PC-3 (cell line): ENCODE data around the gene MYO5C. TPM values are rescaled to one million over a fixed set of nuclear protein-coding genes. Genes with fewer than 3 reads are reported as not detected.

Experiments used
- ATAC-seq: fragments of 200-7000 bp; cut with Tn5 transposase; 2 replicates; pipeline ENCODE4 v1.9.1; 2020; ENCODE audit warnings: mild to moderate bottlenecking, moderate library complexity
- BruUV-seq: library from RNA; stranded (reverse); fragments of 400-500 nt; replicated peaks from 2 replicates; lab custom pipeline; 2021; lab: Mats Ljungman, UMichigan
- CTCF ChIA-PET: fragments of 300-600 bp; sonication (Branson Sonifier 250); formaldehyde crosslinking; loops from one replicate; lab custom pipeline; 2022; ENCODE audit warnings: antibody characterized with exemption; lab: Charles Lee
- POLR2A ChIA-PET: fragments of 300-600 bp; sonication (Branson Sonifier 250); formaldehyde crosslinking; loops from one replicate; lab custom pipeline; 2022; ENCODE audit warnings: antibody characterized with exemption; ENCODE audit not compliant: unreplicated experiment; lab: Charles Lee
- DNase-seq: peaks from one replicate; pipeline ENCODE4 v3.0.0-alpha.2; 2015
- H2AFZ ChIP-seq: fragments of 300-600 bp; sonication (generic); 2 replicates; pipeline ENCODE4 v1.6.0; 2016; ENCODE audit warnings: antibody characterized with exemption, low read length
- H3F3A ChIP-seq: fragments of 300-600 bp; sonication (generic); one replicate; pipeline ENCODE4 v1.6.0; 2017; ENCODE audit warnings: antibody characterized with exemption, low read length, control low read depth, mild to moderate bottlenecking; ENCODE audit not compliant: unreplicated experiment
- H3K27ac ChIP-seq: fragments of 300-600 bp; sonication (generic); 2 replicates; pipeline ENCODE4 v1.5.1; 2016; ENCODE audit warnings: mild to moderate bottlenecking, low read length
- H3K27me3 ChIP-seq: fragments of 300-600 bp; sonication (generic); 2 replicates; pipeline ENCODE4 v1.6.1; 2016; ENCODE audit warnings: low read length, mixed read lengths
- H3K36me3 ChIP-seq: fragments of 300-600 bp; sonication (generic); 2 replicates; pipeline ENCODE4 v1.6.1; 2016; ENCODE audit warnings: low read depth, mixed run types, low read length, mixed read lengths
- H3K4me1 ChIP-seq: fragments of 300-600 bp; sonication (generic); 2 replicates; pipeline ENCODE4 v1.5.1; 2016; ENCODE audit warnings: low read length; ENCODE audit not compliant: insufficient read depth
- H3K4me2 ChIP-seq: fragments of 300-600 bp; sonication (generic); 2 replicates; pipeline ENCODE4 v1.6.0; 2016; ENCODE audit warnings: low read length
- H3K4me3 ChIP-seq: fragments of 300-600 bp; sonication (generic); 2 replicates; pipeline ENCODE4 v1.5.1; 2016; ENCODE audit warnings: mild to moderate bottlenecking, low read length, mixed read lengths
- H3K79me2 ChIP-seq: fragments of 300-600 bp; sonication (generic); 2 replicates; pipeline ENCODE4 v1.6.1; 2017; ENCODE audit warnings: low read length, mixed read lengths
- H3K9ac ChIP-seq: fragments of 300-600 bp; sonication (generic); 2 replicates; pipeline ENCODE4 v1.6.0; 2016; ENCODE audit warnings: mild to moderate bottlenecking, low read length
- H3K9me2 ChIP-seq: fragments of 300-600 bp; sonication (generic); replicated peaks from 2 replicates; pipeline ENCODE4 v1.6.1; 2016; ENCODE audit warnings: mixed run types, low read length, mixed read lengths
- H3K9me3 ChIP-seq: fragments of 300-600 bp; sonication (generic); 2 replicates; pipeline ENCODE4 v1.6.1; 2016; ENCODE audit warnings: low read length, mixed read lengths
- H4K20me1 ChIP-seq: fragments of 300-600 bp; sonication (generic); 2 replicates; pipeline ENCODE4 v1.6.1; 2016; ENCODE audit warnings: low read length, mixed read lengths
- EZH2 ChIP-seq: fragments of 300-600 bp; sonication (generic); IDR thresholded peaks from one replicate; pipeline ENCODE4 v1.6.1; 2017; ENCODE audit warnings: antibody characterized with exemption, mild to moderate bottlenecking, low read length; ENCODE audit not compliant: unreplicated experiment
- EZH2phosphoT487 ChIP-seq: fragments of 300-600 bp; sonication (generic); IDR thresholded peaks from 2 replicates; pipeline ENCODE4 v1.6.1; 2018; ENCODE audit warnings: mild to moderate bottlenecking, antibody characterized with exemption, low read length, borderline replicate concordance
- intact Hi-C: fragments of 100-400 bp; cut with micrococcal nuclease; formaldehyde crosslinking; loops from 2 replicates; pipeline ENCODE4 v1.9.0; 2023
- total RNA-seq: library from RNA; depleted of rRNA; stranded (reverse); fragments of >200 nt; gene quantifications from 2 replicates; pipeline ENCODE4 v1.2.3, GENCODE V29; 2014
- TF ChIP-seq, protein P1 (sequence below): fragments of 300-600 bp; sonication (generic); conservative IDR thresholded peaks from 2 replicates; pipeline ENCODE4 v1.5.1; 2017; ENCODE audit warnings: antibody characterized with exemption, low read depth, mild to moderate bottlenecking, low read length

The MYO5C gene
- total RNA-seq, 1 experiment from 2014 or later = 17.7 TPM

DNA sequence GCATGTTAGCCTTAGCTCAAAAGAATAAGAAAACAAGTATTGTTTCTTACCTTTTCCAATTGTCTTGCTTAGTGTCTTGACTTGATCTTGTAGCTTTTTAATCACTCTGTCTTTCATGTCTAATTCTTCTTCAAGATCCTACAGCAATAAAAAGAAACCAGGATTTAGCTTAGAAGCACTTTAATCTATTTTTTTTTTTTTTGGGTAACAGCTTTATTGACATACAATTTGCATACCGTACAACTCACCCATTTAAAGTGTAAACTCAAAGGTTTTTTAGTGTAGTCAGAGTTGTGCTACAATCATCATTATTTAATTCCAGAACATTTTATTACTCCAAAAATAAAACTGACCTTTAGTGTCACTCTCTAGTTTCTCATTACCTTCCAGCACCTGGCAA lies 81.1 kb downstream of the MYO5C start:
- ChIA-PET CTCF (interaction anchor here (0.7 kb wide), 1 partner anchor 90 kb away, joined by 6 read pairs; no protein-coding TSS in a partner anchor), POLR2A (no interaction called here)
- no peak for ATAC-seq
- Histone ChIP-seq H3K4me1 (no peaks in the 10 kb centered on the region), H3K9me2 (no peaks in the 10 kb centered on the region), H3K36me3 (peaks cover 54% of the 10 kb centered on the region), H3K4me2 (no peak overlapping the region), H2AFZ (no peak overlapping the region), H3K4me3 (no peak overlapping the region), H4K20me1 (no peaks in the 10 kb centered on the region), H3K9ac (no peak overlapping the region), H3K79me2 (no peaks in the 10 kb centered on the region), H3K9me3 (no peaks in the 10 kb centered on the region), H3K27ac (no peak overlapping the region), H3K27me3 (no peaks in the 10 kb centered on the region), H3F3A (no peaks in the 10 kb centered on the region)
- TF ChIP-seq EZH2phosphoT487 (no peak), EZH2 (no peak)
- TF ChIP-seq, protein P1, sequence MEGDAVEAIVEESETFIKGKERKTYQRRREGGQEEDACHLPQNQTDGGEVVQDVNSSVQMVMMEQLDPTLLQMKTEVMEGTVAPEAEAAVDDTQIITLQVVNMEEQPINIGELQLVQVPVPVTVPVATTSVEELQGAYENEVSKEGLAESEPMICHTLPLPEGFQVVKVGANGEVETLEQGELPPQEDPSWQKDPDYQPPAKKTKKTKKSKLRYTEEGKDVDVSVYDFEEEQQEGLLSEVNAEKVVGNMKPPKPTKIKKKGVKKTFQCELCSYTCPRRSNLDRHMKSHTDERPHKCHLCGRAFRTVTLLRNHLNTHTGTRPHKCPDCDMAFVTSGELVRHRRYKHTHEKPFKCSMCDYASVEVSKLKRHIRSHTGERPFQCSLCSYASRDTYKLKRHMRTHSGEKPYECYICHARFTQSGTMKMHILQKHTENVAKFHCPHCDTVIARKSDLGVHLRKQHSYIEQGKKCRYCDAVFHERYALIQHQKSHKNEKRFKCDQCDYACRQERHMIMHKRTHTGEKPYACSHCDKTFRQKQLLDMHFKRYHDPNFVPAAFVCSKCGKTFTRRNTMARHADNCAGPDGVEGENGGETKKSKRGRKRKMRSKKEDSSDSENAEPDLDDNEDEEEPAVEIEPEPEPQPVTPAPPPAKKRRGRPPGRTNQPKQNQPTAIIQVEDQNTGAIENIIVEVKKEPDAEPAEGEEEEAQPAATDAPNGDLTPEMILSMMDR = no peak
- intact Hi-C loops = no loop called here
- DNase-seq = no peak
- no TSS peak for BruUV-seq

DNA sequence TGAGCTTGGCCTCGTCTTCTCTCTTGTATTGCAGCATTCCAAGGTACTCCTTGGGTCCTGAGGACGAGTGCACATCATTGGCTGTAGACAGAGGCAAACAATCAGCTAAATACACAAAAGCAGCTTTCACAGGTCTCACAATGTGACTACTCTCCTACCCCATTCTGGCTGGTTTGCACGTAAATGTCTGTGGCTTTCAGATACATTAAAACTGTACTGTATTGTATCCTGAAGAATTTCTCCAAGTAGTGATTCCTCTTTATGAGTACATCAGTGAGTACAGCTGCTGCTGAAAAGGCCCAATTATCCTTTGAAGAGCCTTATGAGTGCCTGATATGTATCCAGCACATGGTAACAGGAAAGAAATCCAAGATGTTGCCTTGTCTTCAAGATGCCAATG lies 82.4 kb downstream of the MYO5C start:
- TF ChIP-seq EZH2 (no peak), EZH2phosphoT487 (no peak)
- TF ChIP-seq, protein P1 = no peak
- H4K20me1 ChIP-seq = no peaks in the 10 kb centered on the region
- no peaks in the 10 kb centered on the region for H3F3A ChIP-seq
- DNase-seq (no peak), ATAC-seq (no peak)
- H3K9ac ChIP-seq = no peak overlapping the region
- H3K27ac ChIP-seq = no peak overlapping the region
- ChIA-PET POLR2A (interaction anchor here (0.6 kb wide), 1 partner anchor 244 kb away, joined by 5 read pairs; no protein-coding TSS in a partner anchor), CTCF (no interaction called here)
- H3K36me3 ChIP-seq = peaks cover 48% of the 10 kb centered on the region
- H2AFZ ChIP-seq = no peak overlapping the region
- H3K4me2 ChIP-seq = no peak overlapping the region
- H3K27me3 ChIP-seq = no peaks in the 10 kb centered on the region
- H3K9me2 ChIP-seq = no peaks in the 10 kb centered on the region
- intact Hi-C loops = no loop called here
- no peaks in the 10 kb centered on the region for H3K4me1 ChIP-seq
- no peaks in the 10 kb centered on the region for H3K79me2 ChIP-seq
- no peaks in the 10 kb centered on the region for H3K9me3 ChIP-seq
- BruUV-seq = no TSS peak
- no peak overlapping the region for H3K4me3 ChIP-seq

DNA sequence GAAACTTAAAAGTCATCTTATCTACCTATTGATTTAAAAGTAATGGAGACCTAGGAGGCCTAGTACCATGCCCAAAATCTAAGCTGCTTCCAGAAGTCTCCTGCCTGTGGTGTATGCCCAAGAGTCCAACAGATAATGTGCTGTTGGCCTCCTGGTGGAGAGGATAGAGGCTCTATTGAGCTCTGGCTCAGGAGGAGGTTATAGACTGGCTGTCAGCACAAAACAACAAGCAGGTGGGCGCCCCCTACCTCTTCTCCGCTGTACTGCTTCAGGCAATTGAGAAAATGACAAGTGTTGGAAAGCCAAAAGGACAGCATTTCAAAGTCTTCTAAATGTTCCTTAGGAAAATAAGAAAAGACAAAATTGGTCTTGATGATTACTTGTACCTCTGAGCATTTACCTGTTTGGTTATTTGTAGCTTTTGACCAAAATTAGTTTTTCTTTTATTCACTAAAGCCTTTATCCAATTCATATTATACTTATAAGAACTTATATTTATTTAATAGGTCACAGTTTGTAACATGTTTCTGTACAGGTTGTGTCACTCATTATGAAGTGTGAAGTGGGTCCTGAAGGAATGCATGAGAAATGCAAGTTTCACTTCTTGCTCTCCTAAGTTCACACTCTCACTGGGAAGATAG lies 87.2 kb downstream of the MYO5C start:
- ATAC-seq (peak; percentile 62), DNase-seq (peak; percentile 61)
- peaks cover 50% of the 10 kb centered on the region for H3K36me3 ChIP-seq
- intact Hi-C loops = no loop called here
- TF ChIP-seq EZH2 (no peak), EZH2phosphoT487 (no peak)
- TF ChIP-seq, protein P1 = peak; percentile 84
- H3K4me3 ChIP-seq = no peak overlapping the region
- no peaks in the 10 kb centered on the region for H3K9me3 ChIP-seq
- no peaks in the 10 kb centered on the region for H3K79me2 ChIP-seq
- no peak overlapping the region for H3K4me2 ChIP-seq
- H3K4me1 ChIP-seq = no peaks in the 10 kb centered on the region
- no peak overlapping the region for H3K27ac ChIP-seq
- no peaks in the 10 kb centered on the region for H3K27me3 ChIP-seq
- no peak overlapping the region for H3K9ac ChIP-seq
- BruUV-seq = no TSS peak
- H4K20me1 ChIP-seq = no peaks in the 10 kb centered on the region
- no peaks in the 10 kb centered on the region for H3F3A ChIP-seq
- POLR2A ChIA-PET = no interaction called here
- no peak overlapping the region for H2AFZ ChIP-seq
- CTCF ChIA-PET = interaction anchor here (0.6 kb wide), 1 partner anchor 42 kb away, joined by 3 read pairs; no protein-coding TSS in a partner anchor
- H3K9me2 ChIP-seq = no peaks in the 10 kb centered on the region
